Neural cell (in vitro differentiated cells): ENCODE measurements around the gene N4BP3. TPM values are rescaled to one million over a fixed set of nuclear protein-coding genes. Genes with fewer than 3 reads are reported as not detected.
A peak's percentile ranks its signal among the peaks of the same experiment; 100 is the strongest.
"Not testable (repeated sequence)": the region's sequence is repeated elsewhere in the genome, so short reads cannot be mapped to it uniquely, and the experiment has no call there.

Source experiments
- H2AFZ ChIP-seq: fragments of 200-600, 300-800 bp; sonication (generic), shearing (Covaris generic); 2 replicates; pipeline ENCODE4 v1.6.0; 2014; ENCODE audit warnings: low read depth, mild to moderate bottlenecking, antibody characterized with exemption, low read length, moderate library complexity
- H3F3A ChIP-seq: fragments of 200-600 bp; shearing (Covaris generic); 2 replicates; pipeline ENCODE4 v1.6.1; 2016; ENCODE audit warnings: mild to moderate bottlenecking, moderate library complexity, mixed read lengths, antibody characterized with exemption, low read length; ENCODE audit not compliant: insufficient read depth, poor library complexity, severe bottlenecking
- H3K27ac ChIP-seq: fragments of 200-600, 300-800 bp; sonication (generic), shearing (Covaris generic); 2 replicates; pipeline ENCODE4 v1.5.1; 2014; ENCODE audit warnings: mild to moderate bottlenecking, low read length, moderate library complexity
- H3K27me3 ChIP-seq: fragments of 300-800, 200-600 bp; sonication (generic), shearing (Covaris generic); 2 replicates; pipeline ENCODE4 v1.6.0; 2014; ENCODE audit warnings: mild to moderate bottlenecking, low read depth, low read length, moderate library complexity; ENCODE audit not compliant: insufficient read depth
- H3K36me3 ChIP-seq: fragments of 300-800, 200-600 bp; sonication (generic), shearing (Covaris generic); 2 replicates; pipeline ENCODE4 v1.5.1; 2014; ENCODE audit warnings: mild to moderate bottlenecking, antibody characterized with exemption, low read length, moderate library complexity; ENCODE audit not compliant: insufficient read depth
- H3K4me2 ChIP-seq: fragments of 300-800, 200-600 bp; sonication (generic), shearing (Covaris generic); 2 replicates; pipeline ENCODE4 v1.6.0; 2014; ENCODE audit warnings: mild to moderate bottlenecking, low read length
- H3K4me3 ChIP-seq: fragments of 300-800, 200-600 bp; sonication (generic), shearing (Covaris generic); 2 replicates; pipeline ENCODE4 v1.5.1; 2014; ENCODE audit warnings: mild to moderate bottlenecking, low read length, moderate library complexity
- H3K79me2 ChIP-seq: fragments of 200-600 bp; shearing (Covaris generic); replicated peaks from 2 replicates; pipeline ENCODE4 v1.6.0; 2014; ENCODE audit warnings: mild to moderate bottlenecking, low read length, moderate library complexity; ENCODE audit not compliant: insufficient read depth
- H3K9ac ChIP-seq: fragments of 300-800, 200-600 bp; sonication (generic), shearing (Covaris generic); 2 replicates; pipeline ENCODE4 v1.6.1; 2016; ENCODE audit warnings: mild to moderate bottlenecking, low read length, mixed read lengths
- H3K9me2 ChIP-seq: fragments of 200-600 bp; shearing (Covaris generic); 2 replicates; pipeline ENCODE4 v1.6.1; 2016; ENCODE audit warnings: mild to moderate bottlenecking, low read length, mixed read lengths; ENCODE audit not compliant: insufficient read depth
- H3K9me3 ChIP-seq: fragments of 200-600, 300-800 bp; sonication (generic), shearing (Covaris generic); 2 replicates; pipeline ENCODE4 v1.6.1; 2016; ENCODE audit warnings: mild to moderate bottlenecking, mixed run types, low read length, moderate library complexity, mixed read lengths
- H4K20me1 ChIP-seq: fragments of 200-600 bp; shearing (Covaris generic); 2 replicates; pipeline ENCODE4 v1.6.1; 2016; ENCODE audit warnings: mild to moderate bottlenecking, mixed run types; ENCODE audit not compliant: insufficient read depth
- EP300 ChIP-seq: fragments of 450-650 bp; conservative IDR thresholded peaks from 2 replicates; pipeline ENCODE4 v1.6.1; 2014; ENCODE audit warnings: antibody characterized with exemption, mild to moderate bottlenecking, moderate library complexity; ENCODE audit not compliant: poor library complexity, severe bottlenecking
- EZH2 ChIP-seq: fragments of 200-600, 300-800 bp; shearing (Covaris generic), sonication (generic); IDR thresholded peaks from 2 replicates; pipeline ENCODE4 v1.6.1; 2014; ENCODE audit warnings: antibody characterized with exemption, low read length, borderline replicate concordance, mild to moderate bottlenecking; ENCODE audit not compliant: insufficient read depth, poor library complexity, severe bottlenecking
- MXI1 ChIP-seq: fragments of 450-650 bp; conservative IDR thresholded peaks from 2 replicates; pipeline ENCODE4 v1.6.1; 2014; ENCODE audit warnings: antibody characterized with exemption, mild to moderate bottlenecking; ENCODE audit not compliant: poor library complexity, severe bottlenecking
- POLR2AphosphoS5 ChIP-seq: IDR thresholded peaks from 2 replicates; pipeline ENCODE4 v1.6.1; 2012
- RAD21 ChIP-seq: fragments of 450-650 bp; conservative IDR thresholded peaks from 2 replicates; pipeline ENCODE4 v1.6.1; 2014; ENCODE audit warnings: antibody characterized with exemption, mild to moderate bottlenecking, moderate library complexity
- SMC3 ChIP-seq: fragments of 450-650 bp; conservative IDR thresholded peaks from 2 replicates; pipeline ENCODE4 v1.6.1; 2014; ENCODE audit warnings: antibody characterized with exemption, mild to moderate bottlenecking, moderate library complexity; ENCODE audit not compliant: poor library complexity
- TAF1 ChIP-seq: IDR thresholded peaks from 2 replicates; pipeline ENCODE4 v1.6.1; 2012; ENCODE audit warnings: low read depth
- polyA plus RNA-seq: library from polyadenylated mRNA; depleted of rRNA; stranded (reverse); fragments of >200 nt; gene quantifications from 2 replicates; pipeline ENCODE4 v1.2.3, GENCODE V29; 2014
- TF ChIP-seq, protein P1 (sequence below): fragments of 450-650 bp; IDR thresholded peaks from 2 replicates; pipeline ENCODE4 v1.5.1; 2014; ENCODE audit warnings: antibody characterized with exemption, mild to moderate bottlenecking, moderate library complexity; ENCODE audit not compliant: poor library complexity, severe bottlenecking
- TF ChIP-seq, protein P2 (sequence below): IDR thresholded peaks from 2 replicates; pipeline ENCODE4 v1.6.1; 2012; ENCODE audit warnings: borderline replicate concordance

N4BP3 gene
- polyA plus RNA-seq, 1 donor from 2014 or later = 4.6 TPM

DNA sequence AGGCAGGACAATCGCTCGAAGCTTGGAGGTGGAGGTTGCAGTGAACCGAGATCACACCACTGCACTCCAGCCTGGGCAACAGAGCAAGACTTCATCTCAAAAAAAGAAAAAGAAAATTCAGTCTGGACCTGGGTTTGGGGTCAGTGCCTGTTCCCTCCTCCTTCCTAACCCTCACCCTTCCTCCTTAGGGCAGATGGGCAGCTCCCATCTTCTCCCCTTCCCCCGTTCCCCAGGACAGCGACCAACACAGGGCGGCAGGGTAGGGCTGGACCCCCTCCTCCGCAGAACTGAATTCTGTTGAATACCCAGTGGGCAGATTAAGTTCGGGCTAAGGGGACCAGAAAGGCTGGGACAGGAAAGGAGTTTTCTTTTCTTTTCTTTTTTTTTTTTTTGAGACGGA is 16.0 kb downstream of the N4BP3 start:
- H3K4me2 ChIP-seq = no peak overlapping the region

DNA sequence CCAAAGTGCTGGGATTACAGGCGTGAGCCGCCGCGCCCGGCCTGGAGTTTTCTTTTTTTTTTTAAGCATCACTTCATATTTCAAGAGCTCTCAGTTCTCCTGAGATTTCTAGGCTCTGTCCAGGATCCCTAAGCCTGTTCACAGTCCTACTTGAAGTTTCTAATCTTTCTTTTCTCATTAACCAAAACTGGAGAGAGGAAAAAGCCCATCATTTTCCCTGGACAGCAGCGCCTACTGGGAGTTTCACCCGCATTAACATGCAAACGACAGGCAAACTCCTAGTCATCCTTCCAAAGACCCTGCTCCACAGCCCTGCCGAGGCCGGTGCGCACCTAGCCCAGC is 16.9 kb downstream of the N4BP3 start:
- H3K9me2 ChIP-seq, H4K20me1 ChIP-seq, H3K9me3 ChIP-seq, H3F3A ChIP-seq, H3K27me3 ChIP-seq, H3K36me3 ChIP-seq: not testable (repeated sequence)
- Histone ChIP-seq H3K27ac (peak overlapping the region; percentile 79), H3K9ac (peak overlapping the region; percentile 86), H3K79me2 (peaks cover 18% of the 10 kb centered on the region), H2AFZ (peak overlapping the region; percentile 95), H3K4me3 (peak overlapping the region; percentile 84), H3K4me2 (peak overlapping the region; percentile 39)

More for the DNA sequence above, 16.0 kb downstream of the N4BP3 start:
- peaks cover 16% of the 10 kb centered on the region for H3K79me2 ChIP-seq
- no peak overlapping the region for H3K4me3 ChIP-seq
- H3K27me3 ChIP-seq = no peaks in the 10 kb centered on the region
- no peak overlapping the region for H3K9ac ChIP-seq
- H3K36me3 ChIP-seq = no peaks in the 10 kb centered on the region
- H4K20me1 ChIP-seq = no peaks in the 10 kb centered on the region
- no peaks in the 10 kb centered on the region for H3K9me3 ChIP-seq
- no peak overlapping the region for H3K27ac ChIP-seq
- no peak overlapping the region for H2AFZ ChIP-seq
- H3K9me2 ChIP-seq = no peaks in the 10 kb centered on the region
- no peak for TF ChIP-seq SMC3
- TF ChIP-seq, protein P1, sequence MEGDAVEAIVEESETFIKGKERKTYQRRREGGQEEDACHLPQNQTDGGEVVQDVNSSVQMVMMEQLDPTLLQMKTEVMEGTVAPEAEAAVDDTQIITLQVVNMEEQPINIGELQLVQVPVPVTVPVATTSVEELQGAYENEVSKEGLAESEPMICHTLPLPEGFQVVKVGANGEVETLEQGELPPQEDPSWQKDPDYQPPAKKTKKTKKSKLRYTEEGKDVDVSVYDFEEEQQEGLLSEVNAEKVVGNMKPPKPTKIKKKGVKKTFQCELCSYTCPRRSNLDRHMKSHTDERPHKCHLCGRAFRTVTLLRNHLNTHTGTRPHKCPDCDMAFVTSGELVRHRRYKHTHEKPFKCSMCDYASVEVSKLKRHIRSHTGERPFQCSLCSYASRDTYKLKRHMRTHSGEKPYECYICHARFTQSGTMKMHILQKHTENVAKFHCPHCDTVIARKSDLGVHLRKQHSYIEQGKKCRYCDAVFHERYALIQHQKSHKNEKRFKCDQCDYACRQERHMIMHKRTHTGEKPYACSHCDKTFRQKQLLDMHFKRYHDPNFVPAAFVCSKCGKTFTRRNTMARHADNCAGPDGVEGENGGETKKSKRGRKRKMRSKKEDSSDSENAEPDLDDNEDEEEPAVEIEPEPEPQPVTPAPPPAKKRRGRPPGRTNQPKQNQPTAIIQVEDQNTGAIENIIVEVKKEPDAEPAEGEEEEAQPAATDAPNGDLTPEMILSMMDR = no peak
- TF ChIP-seq TAF1 = no peak
- TF ChIP-seq MXI1 = no peak
- no peak for TF ChIP-seq RAD21
- TF ChIP-seq, protein P2, sequence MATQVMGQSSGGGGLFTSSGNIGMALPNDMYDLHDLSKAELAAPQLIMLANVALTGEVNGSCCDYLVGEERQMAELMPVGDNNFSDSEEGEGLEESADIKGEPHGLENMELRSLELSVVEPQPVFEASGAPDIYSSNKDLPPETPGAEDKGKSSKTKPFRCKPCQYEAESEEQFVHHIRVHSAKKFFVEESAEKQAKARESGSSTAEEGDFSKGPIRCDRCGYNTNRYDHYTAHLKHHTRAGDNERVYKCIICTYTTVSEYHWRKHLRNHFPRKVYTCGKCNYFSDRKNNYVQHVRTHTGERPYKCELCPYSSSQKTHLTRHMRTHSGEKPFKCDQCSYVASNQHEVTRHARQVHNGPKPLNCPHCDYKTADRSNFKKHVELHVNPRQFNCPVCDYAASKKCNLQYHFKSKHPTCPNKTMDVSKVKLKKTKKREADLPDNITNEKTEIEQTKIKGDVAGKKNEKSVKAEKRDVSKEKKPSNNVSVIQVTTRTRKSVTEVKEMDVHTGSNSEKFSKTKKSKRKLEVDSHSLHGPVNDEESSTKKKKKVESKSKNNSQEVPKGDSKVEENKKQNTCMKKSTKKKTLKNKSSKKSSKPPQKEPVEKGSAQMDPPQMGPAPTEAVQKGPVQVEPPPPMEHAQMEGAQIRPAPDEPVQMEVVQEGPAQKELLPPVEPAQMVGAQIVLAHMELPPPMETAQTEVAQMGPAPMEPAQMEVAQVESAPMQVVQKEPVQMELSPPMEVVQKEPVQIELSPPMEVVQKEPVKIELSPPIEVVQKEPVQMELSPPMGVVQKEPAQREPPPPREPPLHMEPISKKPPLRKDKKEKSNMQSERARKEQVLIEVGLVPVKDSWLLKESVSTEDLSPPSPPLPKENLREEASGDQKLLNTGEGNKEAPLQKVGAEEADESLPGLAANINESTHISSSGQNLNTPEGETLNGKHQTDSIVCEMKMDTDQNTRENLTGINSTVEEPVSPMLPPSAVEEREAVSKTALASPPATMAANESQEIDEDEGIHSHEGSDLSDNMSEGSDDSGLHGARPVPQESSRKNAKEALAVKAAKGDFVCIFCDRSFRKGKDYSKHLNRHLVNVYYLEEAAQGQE = no peak
- no peak for TF ChIP-seq POLR2AphosphoS5
- TF ChIP-seq EP300 = no peak
- no peak for TF ChIP-seq EZH2
- H3F3A ChIP-seq = no peaks in the 10 kb centered on the region
